ENCODE data around the gene MORC3.
"Not testable (repeated sequence)": the region's sequence is repeated elsewhere in the genome, so short reads cannot be mapped to it uniquely, and the experiment has no call there.

Gene MORC3

DNA sequence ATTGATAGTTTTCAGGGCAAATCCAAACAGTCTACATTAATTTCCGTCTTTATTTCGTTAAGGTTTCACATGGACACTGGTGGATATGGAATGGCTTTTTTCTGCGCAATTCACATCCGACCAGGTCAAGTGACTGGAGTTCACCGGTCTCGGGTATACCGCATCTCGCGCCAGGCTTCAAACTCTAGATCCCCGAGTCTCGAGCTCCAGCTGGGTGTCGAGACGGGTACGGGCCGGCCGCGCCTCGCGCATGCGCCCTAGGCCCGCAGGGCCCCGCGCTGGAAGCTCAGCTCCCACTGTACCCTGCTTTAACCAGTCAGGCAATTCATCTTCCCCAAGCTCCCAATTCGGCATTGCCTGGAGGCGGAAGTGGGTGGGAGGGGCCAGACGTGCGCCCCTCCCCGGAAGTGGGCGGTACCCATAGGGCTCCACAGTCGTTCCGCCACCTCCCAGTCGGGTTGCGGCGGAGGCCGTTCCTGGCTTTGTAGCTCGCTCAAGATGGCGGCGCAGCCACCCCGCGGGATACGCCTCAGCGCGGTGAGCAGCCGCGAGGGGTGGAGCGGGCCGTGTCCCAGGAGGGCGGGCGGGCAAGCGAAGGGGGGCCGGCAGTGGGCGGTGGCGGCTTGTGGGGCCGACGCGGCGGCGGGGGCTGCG lies at the start of gene MORC3:
TSS of gene MORC3 (plus strand) at position 431 of the 654 bp plus-strand sequence. CDS start at position 499, 68 bp downstream.
- peak; percentile 98 for DNase-seq

GRCh38 chr21:36270786-36271695 lies 49.0 kb upstream of the MORC3 start:
- DNase-seq = not testable (repeated sequence)

GRCh38 chr21:36274128-36274527 lies 45.9 kb upstream of the MORC3 start:
- no peak for DNase-seq

DNA sequence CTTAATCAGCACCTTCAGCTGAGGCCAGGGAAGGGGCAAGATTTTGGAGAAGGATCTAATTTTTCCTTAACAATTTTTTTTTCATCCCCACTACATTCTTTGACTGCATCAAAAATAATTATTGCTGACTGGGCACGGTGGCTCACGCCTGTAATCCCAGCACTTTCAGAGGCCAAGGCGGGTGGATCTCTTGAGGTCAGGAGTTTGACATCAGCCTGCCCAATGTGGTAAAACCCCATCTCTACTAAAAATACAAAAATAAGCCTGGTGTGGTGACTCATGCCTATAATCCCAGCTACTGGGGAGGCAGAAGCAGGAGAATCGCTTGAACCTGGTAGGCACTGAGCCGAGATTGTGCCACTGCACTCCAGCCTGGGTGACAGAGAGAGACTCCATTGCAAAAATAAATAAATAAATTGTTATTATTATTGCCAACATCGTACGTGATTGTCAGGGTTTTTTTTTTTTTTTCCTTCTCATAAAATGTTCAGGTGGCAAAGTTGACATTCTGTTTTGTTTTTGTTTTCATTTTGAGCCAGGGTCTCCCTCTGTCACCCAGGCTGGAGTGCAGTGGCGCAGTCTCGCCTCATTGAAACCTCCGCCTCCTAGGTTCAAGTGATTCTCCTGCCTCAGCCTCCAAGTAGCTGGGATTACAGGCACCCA lies 37.3 kb upstream of the MORC3 start:
- no peak for DNase-seq

DNA sequence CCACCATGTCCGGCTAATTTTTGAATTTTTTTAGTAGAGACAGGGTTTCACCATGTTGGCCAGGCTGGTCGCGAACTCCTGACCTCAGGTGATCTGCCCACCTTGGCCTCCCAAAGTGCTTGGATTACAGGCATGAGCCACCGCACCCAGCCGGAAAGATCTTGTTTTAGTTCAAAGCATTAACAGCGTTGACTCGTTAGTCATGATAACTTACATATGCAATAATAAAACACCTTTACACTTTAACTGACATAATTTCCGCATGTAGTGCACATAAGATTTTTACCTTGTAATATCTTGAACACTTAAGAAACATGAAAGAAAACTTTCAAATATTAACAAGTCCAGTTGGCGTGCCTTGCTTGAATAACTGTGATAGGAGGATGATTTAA lies 36.8 kb upstream of the MORC3 start:
- DNase-seq = not testable (repeated sequence)

DNA sequence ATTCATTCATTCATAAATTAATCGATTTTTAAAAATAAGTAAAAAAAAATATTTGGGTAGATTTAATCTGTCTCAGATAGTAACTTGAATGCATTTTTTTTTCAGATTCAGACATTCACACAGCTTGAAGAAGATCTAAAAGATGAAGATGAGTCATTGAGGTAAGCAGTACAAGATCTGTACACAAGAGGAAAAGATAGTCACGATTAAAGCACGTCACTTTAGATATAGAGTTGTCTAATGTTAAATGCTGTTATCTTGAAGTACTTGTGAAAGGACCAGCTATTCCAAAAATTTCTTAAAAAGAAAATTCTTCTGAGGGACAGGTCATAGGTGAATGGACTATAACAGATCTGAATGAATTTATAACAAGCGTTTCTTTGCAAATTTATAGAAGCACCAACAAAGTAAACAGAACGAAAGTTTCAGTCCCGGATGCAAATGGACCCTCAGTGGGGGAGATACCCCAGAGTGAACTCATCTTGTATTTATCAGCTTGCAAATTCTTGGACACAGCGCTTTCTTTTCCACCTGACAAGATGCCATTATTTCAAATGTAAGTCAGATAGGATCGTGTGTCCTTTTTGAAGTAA lies 31.2 kb upstream of the MORC3 start:
- no peak for DNase-seq

DNA sequence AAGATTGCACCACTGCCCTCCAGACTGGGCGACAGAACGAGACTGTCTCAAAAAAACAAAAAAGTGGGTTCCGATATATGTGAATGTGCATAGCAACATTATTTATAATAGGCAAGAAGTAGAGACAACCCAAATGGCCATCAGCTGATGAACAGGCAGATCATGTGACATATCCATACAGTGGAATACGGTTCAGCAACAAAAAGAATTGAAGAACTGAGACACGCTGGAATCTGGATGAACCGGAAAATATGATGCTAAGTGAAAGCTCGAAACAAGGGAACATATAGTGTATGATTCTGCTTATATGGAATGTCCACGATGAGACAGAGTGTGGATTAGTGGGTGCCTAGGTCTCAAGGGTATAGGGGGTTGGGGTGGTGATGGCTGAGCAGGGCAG lies 28.5 kb upstream of the MORC3 start:
- no peak for DNase-seq

- DNase-seq = no peak
These were observed 22.5 kb upstream of the MORC3 start for GRCh38 chr21:36297406-36297937.

GRCh38 chr21:36297938-36298572 lies 21.9 kb upstream of the MORC3 start:
- peak; percentile 91 for DNase-seq

DNA sequence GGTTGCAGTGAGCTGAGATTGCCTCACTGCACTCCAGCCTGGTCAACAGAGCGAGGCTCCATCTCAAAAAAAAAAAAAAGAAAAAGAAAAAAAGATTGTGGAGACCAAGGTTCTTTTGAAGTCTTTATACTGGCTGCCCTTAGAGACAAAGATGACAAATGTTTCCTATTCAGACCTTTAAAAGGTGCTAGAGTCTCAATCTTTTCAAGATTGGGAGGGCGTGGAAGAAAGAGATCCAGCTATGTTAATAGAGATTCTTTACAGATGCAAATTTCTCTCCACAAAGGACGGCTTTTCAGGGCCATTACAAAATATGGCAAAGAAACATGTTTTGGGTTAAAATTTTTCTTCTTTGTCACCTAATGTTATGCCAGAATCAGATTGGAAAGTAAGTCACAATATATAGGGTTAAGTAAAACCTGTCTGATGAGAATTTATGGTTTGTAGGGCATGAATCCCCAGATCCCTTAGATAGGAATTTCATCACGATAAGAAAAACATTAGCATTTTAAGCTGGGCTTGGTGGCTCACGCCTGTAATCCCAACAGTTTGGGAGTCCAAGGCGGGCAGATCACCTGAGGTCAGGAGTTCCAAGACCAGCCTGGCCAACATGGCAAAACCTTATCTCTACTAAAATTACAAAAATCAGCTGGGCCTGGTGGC lies 13.0 kb upstream of the MORC3 start:
- DNase-seq = no peak

- DNase-seq = no peak
These were observed 10.0 kb upstream of the MORC3 start for GRCh38 chr21:36310016-36310415.

GRCh38 chr21:36313446-36313845 lies 6.6 kb upstream of the MORC3 start:
- not testable (repeated sequence) for DNase-seq

- not testable (repeated sequence) for DNase-seq
These were observed 4.0 kb upstream of the MORC3 start for GRCh38 chr21:36316045-36316444.

DNA sequence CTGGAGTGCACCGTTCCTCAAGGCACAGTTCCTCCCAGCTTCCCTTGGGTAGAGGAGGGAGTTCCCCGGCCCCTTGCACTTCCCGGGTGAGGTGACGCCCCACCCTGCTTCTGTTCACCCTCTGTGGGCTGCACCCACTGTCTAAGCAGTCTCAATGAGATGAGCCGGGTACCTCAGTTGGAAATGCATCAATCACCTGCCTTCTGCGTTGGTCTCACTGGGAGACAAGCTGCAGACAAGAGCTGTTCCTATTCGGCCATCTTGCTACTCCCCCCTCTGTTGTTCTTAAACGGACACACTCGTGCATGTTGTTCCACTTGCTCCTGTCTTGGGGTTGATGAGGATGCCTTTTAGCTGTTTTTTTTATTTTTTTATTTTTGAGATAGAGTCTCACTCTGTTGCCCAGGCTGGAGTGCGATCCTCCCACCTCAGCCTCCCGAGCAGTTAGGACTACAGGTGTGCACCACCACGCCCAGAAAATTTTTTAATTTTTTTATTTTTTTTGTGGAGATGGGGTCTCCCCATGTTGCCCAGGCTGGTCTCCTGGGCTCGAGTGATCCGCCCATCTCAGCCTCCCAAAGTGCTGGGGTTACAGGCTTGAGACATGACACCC lies 3.0 kb upstream of the MORC3 start:
- DNase-seq = no peak

DNA sequence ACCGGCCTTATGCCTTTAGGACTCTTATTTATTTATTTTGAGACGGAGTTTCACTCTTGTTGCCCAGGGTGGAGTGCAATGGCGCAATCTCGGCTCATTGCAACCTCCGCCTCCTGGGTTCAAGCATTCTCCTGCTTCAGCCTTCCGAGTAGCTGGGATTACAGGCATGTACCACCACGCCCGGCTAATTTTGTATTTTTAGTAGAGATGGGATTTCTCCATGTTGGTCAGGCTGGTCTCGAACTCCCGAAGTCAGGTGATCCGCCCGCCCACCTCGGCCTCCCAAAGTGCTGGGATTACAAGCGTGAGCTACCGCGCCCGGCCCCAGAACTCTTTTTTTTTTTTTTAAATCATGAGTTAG lies 611 bp upstream of the MORC3 start:
- not testable (repeated sequence) for DNase-seq

- peak; percentile 99 for DNase-seq
These were observed 676 bp downstream of the MORC3 start for GRCh38 chr21:36320421-36321324.

- peak; percentile 74 for DNase-seq
These were observed 1.5 kb downstream of the MORC3 start for GRCh38 chr21:36321325-36322082.

GRCh38 chr21:36322083-36322424 lies 2.1 kb downstream of the MORC3 start:
- no peak for DNase-seq

DNA sequence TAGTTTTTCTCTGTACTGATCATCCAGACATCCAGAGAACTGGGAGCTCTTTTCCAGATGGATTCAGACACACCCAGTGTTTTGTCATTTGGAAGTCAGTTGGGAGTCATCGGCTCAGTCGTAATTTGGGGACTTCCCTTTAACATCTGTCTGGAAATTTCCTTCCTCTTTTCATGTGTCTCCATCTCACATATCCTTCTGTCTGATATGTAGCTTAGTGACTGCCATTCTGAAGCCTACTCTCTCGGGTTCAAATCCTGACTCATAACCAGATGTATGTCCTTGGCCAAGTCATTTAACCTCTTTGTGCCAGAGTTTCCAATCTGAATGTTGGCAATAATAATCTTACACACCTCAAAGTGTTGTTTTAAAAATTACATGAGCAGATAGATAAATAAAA lies 3.0 kb downstream of the MORC3 start:
- peak; percentile 41 for DNase-seq
